Breast epithelium (tissue), 3 donors: ENCODE results near the gene RPS25.

ENCODE experiments used
- POLR2A ChIP-seq: fragments of 450-650 bp; IDR thresholded peaks from one replicate; pipeline ENCODE4 v1.6.1; 2016; ENCODE audit warnings: antibody characterized with exemption, mild to moderate bottlenecking, moderate library complexity
- POLR2AphosphoS5 ChIP-seq, 3 donors: sonication (generic); formaldehyde crosslinking; IDR thresholded peaks; one replicate each; pipeline ENCODE4 v1.6.1; 2017; ENCODE audit warnings: antibody characterized with exemption in 3 of 3
- TF ChIP-seq, protein P1 (sequence below), 3 donors: fragments of 450-650 bp; IDR thresholded peaks; one replicate each; pipeline ENCODE4 v1.5.1; 2016 to 2017; ENCODE audit warnings: antibody characterized with exemption in 3 of 3, mild to moderate bottlenecking in 3 of 3, moderate library complexity in 3 of 3

DNA sequence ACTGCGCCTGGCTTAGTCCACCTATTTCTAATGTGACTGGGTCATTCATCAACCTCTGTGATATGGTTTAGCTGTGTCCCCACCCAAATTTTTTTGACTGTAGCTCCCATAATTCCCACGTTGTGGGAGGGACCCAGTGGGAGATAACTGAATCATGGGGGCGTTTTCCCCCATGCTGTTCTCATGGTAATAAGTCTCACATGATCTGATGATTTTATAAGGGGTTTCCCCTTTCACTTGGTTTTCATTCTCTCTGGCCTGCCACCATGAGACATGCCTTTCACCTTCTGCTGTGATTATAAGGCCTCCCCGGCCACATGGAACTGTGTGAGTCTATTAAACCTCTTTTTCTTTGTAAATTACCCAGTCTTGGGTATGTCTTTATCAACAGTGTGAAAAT lies 11.5 kb downstream of the RPS25 start:
- TF ChIP-seq, protein P1, sequence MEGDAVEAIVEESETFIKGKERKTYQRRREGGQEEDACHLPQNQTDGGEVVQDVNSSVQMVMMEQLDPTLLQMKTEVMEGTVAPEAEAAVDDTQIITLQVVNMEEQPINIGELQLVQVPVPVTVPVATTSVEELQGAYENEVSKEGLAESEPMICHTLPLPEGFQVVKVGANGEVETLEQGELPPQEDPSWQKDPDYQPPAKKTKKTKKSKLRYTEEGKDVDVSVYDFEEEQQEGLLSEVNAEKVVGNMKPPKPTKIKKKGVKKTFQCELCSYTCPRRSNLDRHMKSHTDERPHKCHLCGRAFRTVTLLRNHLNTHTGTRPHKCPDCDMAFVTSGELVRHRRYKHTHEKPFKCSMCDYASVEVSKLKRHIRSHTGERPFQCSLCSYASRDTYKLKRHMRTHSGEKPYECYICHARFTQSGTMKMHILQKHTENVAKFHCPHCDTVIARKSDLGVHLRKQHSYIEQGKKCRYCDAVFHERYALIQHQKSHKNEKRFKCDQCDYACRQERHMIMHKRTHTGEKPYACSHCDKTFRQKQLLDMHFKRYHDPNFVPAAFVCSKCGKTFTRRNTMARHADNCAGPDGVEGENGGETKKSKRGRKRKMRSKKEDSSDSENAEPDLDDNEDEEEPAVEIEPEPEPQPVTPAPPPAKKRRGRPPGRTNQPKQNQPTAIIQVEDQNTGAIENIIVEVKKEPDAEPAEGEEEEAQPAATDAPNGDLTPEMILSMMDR (IDR thresholded peaks at IDR 0.05), result no peak
- no peak for TF ChIP-seq POLR2A
- no peak for TF ChIP-seq POLR2AphosphoS5 (IDR thresholded peaks at IDR 0.05)
